Measurements from ENCODE around the gene ARSG. TPM values are rescaled to one million over a fixed set of nuclear protein-coding genes. Genes with fewer than 3 reads are reported as not detected.
A peak's percentile ranks its signal among the peaks of the same experiment; 100 is the strongest.

The ARSG gene
- total and polyA plus RNA-seq, 2 donors (not counting 1 experiment from before 2014, with no cell fraction given): 5.5 to 18.4 TPM

GRCh38 chr17:68246271-68247028, 44.8 kb upstream of the ARSG start:
- peak overlapping the region in 4 of 5 experiments; percentile 71 to 81 (median 78) for H3K4me3 ChIP-seq (ENCODE audit: control extremely low read depth in 1 of 5, extremely low read depth in 1 of 5, insufficient read depth in 1 of 5, low read depth in 2 of 5, low read length in 4 of 5)
- H3K27me3 ChIP-seq (replicated peaks in 1 of 4; ENCODE audit: control extremely low read depth in 1 of 4, control insufficient read depth in 3 of 4, insufficient read depth in 4 of 4, low read length in 3 of 4): no peaks in the 10 kb centered on the region
- H3K36me3 ChIP-seq (replicated peaks in 1 of 2; ENCODE audit: control extremely low read depth in 1 of 2, control insufficient read depth in 1 of 2, extremely low read depth in 1 of 2, insufficient read depth in 2 of 2, low read length in 1 of 2): peaks cover 0 to 3% of the 10 kb centered on the region in 2 experiments
- 92% methylated on average over 20 of the region's 24 CpGs for WGBS (ENCODE audit: insufficient coverage)
- H3K79me2 ChIP-seq (ENCODE audit: control insufficient read depth, insufficient read depth, low read length): peaks cover 43% of the 10 kb centered on the region
- peaks cover 52% of the 10 kb centered on the region for H3K4me1 Mint-ChIP-seq
- TF ChIP-seq CTCF (IDR thresholded peaks at IDR 0.05) (no peak), EZH2 (IDR thresholded peaks at IDR 0.05; ENCODE audit: borderline replicate concordance, insufficient read depth, low read depth, low read length, poor library complexity, severe bottlenecking) (no peak)
- ChIA-PET CTCF (interaction anchor here (0.8 to 3.7 kb wide), 8 partner anchors 9 to 190 kb away, joined by 3 to 32 read pairs (median 11); no protein-coding TSS in a partner anchor), POLR2A (interaction anchor here (0.6 to 3.5 kb wide), 13 partner anchors 9 to 429 kb away, joined by 3 to 62 read pairs (median 8); partner anchors contain the start of gene WIPI1)
- H3K9me3 ChIP-seq (ENCODE audit: control extremely low read depth in 1 of 3, control insufficient read depth in 2 of 3, insufficient read depth in 1 of 3, low read length in 2 of 3): no peaks in the 10 kb centered on the region
- H3K4me3 Mint-ChIP-seq: peak overlapping the region; percentile 96
- H3K9me3 Mint-ChIP-seq (ENCODE audit: insufficient read depth): no peaks in the 10 kb centered on the region
- ATAC-seq (ENCODE audit: low read depth) (no peak), DNase-seq (no peak)
- H3K4me2 ChIP-seq (replicated peaks; ENCODE audit: low read depth, low read length, poor library complexity, severe bottlenecking): peak overlapping the region; percentile 90
- H3K27me3 Mint-ChIP-seq: no peaks in the 10 kb centered on the region
- intact Hi-C loops (cut with micrococcal nuclease): loop anchor here (1.0 to 5.0 kb wide), 6 partner anchors 9 to 209 kb away; partner anchors contain the start of genes ARSG, KPNA2 and SLC16A6
- peak overlapping the region; percentile 96 for H3K9ac ChIP-seq (ENCODE audit: low read length)
- peak overlapping the region; percentile 96 to 98 for H3K27ac ChIP-seq (ENCODE audit: low read length in 2 of 2)
- no peaks in the 10 kb centered on the region for H4K20me1 ChIP-seq (ENCODE audit: control insufficient read depth, insufficient read depth, low read length, poor library complexity, severe bottlenecking)
- H3K4me1 ChIP-seq (ENCODE audit: control insufficient read depth in 2 of 2, insufficient read depth in 2 of 2, low read length in 2 of 2): peaks cover 30 to 34% of the 10 kb centered on the region in 2 donors
- peak overlapping the region; percentile 99 for H3K27ac Mint-ChIP-seq
- H2AFZ ChIP-seq (ENCODE audit: insufficient read depth, low read depth, low read length, poor library complexity, severe bottlenecking): no peak overlapping the region

Data from B cell (primary cell).